ENCODE results near the gene ALG8. TPM values are rescaled to one million over a fixed set of nuclear protein-coding genes. Genes with fewer than 3 reads are reported as not detected.
"Not testable (repeated sequence)": the region's sequence is repeated elsewhere in the genome, so short reads cannot be mapped to it uniquely, and the experiment has no call there.

ALG8 gene
- total and polyA plus RNA-seq, 2 experiments from 2014 or later = 94.3 to 130 TPM

DNA sequence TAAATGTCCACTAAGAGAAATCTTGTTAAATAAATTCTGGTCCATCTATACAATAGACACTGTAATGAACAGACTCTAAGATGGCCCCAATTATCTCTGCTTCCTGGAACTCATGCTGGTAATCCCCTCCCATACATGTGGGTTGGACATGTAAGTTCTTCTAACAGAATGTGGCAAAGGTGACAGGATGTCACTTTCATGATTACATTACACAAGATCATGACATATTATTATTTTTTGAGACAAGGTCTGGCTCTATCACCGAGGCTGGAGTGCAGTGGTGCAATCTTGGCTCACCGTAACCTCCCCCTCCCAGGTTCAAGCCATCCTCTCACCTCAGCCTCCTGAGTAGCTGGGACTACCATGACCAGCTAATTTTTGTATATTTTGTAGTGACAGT, 45.2 kb downstream of the ALG8 start:
- Mint-ChIP-seq H3K4me1 (no peaks in the 10 kb centered on the region), H3K36me3 (ENCODE audit: low read depth) (peaks cover 22% of the 10 kb centered on the region), H3K27me3 (ENCODE audit: insufficient read depth, low read depth, poor library complexity) (peaks cover 3% of the 10 kb centered on the region), H3K9me3 (no peaks in the 10 kb centered on the region), H3K4me3 (no peak overlapping the region), H3K27ac (no peak overlapping the region)
- TF ChIP-seq EZH2phosphoT487 (IDR thresholded peaks at IDR 0.05; ENCODE audit: unreplicated experiment) = no peak
- TF ChIP-seq ZNF331 (CRISPR knock-in tag; IDR thresholded peaks at IDR 0.05; ENCODE audit: low read depth) = no peak
- TF ChIP-seq STAT1 (IDR thresholded peaks at IDR 0.05; ENCODE audit: unreplicated experiment) = no peak
- TF ChIP-seq EZH2 (IDR thresholded peaks at IDR 0.05; ENCODE audit: low read depth, unreplicated experiment) = no peak
- TF ChIP-seq, protein P1, sequence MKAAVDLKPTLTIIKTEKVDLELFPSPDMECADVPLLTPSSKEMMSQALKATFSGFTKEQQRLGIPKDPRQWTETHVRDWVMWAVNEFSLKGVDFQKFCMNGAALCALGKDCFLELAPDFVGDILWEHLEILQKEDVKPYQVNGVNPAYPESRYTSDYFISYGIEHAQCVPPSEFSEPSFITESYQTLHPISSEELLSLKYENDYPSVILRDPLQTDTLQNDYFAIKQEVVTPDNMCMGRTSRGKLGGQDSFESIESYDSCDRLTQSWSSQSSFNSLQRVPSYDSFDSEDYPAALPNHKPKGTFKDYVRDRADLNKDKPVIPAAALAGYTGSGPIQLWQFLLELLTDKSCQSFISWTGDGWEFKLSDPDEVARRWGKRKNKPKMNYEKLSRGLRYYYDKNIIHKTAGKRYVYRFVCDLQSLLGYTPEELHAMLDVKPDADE (IDR thresholded peaks at IDR 0.05) = no peak
- TF ChIP-seq, protein P2, sequence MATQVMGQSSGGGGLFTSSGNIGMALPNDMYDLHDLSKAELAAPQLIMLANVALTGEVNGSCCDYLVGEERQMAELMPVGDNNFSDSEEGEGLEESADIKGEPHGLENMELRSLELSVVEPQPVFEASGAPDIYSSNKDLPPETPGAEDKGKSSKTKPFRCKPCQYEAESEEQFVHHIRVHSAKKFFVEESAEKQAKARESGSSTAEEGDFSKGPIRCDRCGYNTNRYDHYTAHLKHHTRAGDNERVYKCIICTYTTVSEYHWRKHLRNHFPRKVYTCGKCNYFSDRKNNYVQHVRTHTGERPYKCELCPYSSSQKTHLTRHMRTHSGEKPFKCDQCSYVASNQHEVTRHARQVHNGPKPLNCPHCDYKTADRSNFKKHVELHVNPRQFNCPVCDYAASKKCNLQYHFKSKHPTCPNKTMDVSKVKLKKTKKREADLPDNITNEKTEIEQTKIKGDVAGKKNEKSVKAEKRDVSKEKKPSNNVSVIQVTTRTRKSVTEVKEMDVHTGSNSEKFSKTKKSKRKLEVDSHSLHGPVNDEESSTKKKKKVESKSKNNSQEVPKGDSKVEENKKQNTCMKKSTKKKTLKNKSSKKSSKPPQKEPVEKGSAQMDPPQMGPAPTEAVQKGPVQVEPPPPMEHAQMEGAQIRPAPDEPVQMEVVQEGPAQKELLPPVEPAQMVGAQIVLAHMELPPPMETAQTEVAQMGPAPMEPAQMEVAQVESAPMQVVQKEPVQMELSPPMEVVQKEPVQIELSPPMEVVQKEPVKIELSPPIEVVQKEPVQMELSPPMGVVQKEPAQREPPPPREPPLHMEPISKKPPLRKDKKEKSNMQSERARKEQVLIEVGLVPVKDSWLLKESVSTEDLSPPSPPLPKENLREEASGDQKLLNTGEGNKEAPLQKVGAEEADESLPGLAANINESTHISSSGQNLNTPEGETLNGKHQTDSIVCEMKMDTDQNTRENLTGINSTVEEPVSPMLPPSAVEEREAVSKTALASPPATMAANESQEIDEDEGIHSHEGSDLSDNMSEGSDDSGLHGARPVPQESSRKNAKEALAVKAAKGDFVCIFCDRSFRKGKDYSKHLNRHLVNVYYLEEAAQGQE (IDR thresholded peaks at IDR 0.05; ENCODE audit: unreplicated experiment) = no peak
- TF ChIP-seq CREB1 (CRISPR knock-in tag; IDR thresholded peaks at IDR 0.05; ENCODE audit: low read depth) = no peak
- TF ChIP-seq ZNF114 (CRISPR knock-in tag; IDR thresholded peaks at IDR 0.05) = no peak
- Histone ChIP-seq H3K4me1 (ENCODE audit: insufficient read depth) (no peaks in the 10 kb centered on the region), H3K36me3 (ENCODE audit: insufficient read depth) (no peaks in the 10 kb centered on the region; the same call in none of the 2 replicates), H3K4me3 (no peak overlapping the region), H4K20me1 (replicated peaks; ENCODE audit: insufficient read depth) (no peaks in the 10 kb centered on the region; the same call in 1 of the 2 replicates), H3K9me2 (ENCODE audit: insufficient read depth) (no peaks in the 10 kb centered on the region), H3K79me2 (replicated peaks; ENCODE audit: insufficient read depth) (no peaks in the 10 kb centered on the region), H3K27me3 (ENCODE audit: insufficient read depth) (no peaks in the 10 kb centered on the region), H2AFZ (no peak overlapping the region), H3K4me2 (no peak overlapping the region), H3F3A (replicated peaks; ENCODE audit: low read depth) (no peaks in the 10 kb centered on the region), H3K27ac (ENCODE audit: low read depth) (no peak overlapping the region)
- no peak for ATAC-seq
- DNase-seq (ENCODE audit: low spot score) = no peak

DNA sequence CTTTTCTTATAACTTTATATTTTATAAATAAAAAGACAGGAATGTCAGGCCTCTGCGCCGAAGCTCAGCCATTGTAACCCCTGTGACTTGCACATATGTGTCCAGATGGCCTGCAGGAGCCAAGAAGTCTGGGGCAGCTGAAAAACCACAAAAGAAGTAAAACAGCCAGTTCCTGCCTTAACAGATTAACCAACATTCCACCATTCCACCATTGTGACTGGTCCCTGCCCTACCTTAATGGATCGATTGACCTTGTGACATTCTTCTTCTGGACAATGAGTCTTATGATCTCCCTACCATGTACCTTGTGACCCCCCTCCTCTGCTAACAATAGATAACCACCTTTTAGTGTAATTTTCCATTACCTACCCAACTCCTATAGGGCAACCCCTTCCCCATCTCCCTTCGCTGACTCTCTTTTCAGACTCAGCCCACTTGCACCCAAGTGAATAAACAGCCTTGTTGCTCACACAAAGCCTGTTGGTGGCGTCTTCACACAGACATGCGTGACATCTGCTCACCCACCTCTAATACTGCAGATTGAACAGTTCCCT, 52.8 kb downstream of the ALG8 start:
- not testable (repeated sequence) for H2AFZ ChIP-seq; H3K79me2 ChIP-seq (replicated peaks; ENCODE audit: insufficient read depth); H3F3A ChIP-seq (replicated peaks; ENCODE audit: low read depth); H4K20me1 ChIP-seq (replicated peaks; ENCODE audit: insufficient read depth); H3K4me1 Mint-ChIP-seq; H3K36me3 ChIP-seq (ENCODE audit: insufficient read depth); H3K27ac ChIP-seq (ENCODE audit: low read depth); H3K27me3 ChIP-seq (ENCODE audit: insufficient read depth); DNase-seq (ENCODE audit: low spot score); H3K9me3 Mint-ChIP-seq; H3K27me3 Mint-ChIP-seq (ENCODE audit: insufficient read depth, low read depth, poor library complexity); H3K36me3 Mint-ChIP-seq (ENCODE audit: low read depth); H3K4me2 ChIP-seq; ATAC-seq; H3K4me3 ChIP-seq; H3K4me1 ChIP-seq (ENCODE audit: insufficient read depth); H3K9me2 ChIP-seq (ENCODE audit: insufficient read depth); H3K4me3 Mint-ChIP-seq; H3K27ac Mint-ChIP-seq

Data from GM23338 (cell line).